NCI-H1694 (cell line): ENCODE data around the gene TGFBI.
A peak's percentile ranks its signal among the peaks of the same experiment; 100 is the strongest.

ENCODE experiments used
- DNase-seq: peaks from one replicate; lab custom pipeline; 2025; lab: John Stamatoyannopoulos, UW

The TGFBI gene

DNA sequence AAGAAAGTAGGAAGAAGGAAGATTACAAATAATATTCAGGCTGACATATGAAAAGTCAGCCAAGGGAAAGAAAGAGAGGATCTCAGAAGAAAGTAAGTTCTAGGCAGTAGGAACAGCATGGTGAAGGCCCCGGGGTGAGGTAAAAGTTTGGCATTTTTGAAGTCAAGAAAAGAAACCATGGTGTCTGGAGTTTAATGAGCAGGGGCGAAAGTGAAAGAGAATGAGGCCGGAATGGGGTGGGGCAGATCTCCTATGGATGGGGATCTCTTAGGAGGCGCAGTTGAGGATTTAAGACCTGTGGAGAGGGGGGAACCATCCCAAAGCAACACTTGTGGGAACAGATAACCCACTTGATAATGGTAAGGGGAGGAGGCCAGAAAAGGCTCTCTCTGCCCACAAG, 61.5 kb downstream of the TGFBI start:
- no peak for DNase-seq

DNA sequence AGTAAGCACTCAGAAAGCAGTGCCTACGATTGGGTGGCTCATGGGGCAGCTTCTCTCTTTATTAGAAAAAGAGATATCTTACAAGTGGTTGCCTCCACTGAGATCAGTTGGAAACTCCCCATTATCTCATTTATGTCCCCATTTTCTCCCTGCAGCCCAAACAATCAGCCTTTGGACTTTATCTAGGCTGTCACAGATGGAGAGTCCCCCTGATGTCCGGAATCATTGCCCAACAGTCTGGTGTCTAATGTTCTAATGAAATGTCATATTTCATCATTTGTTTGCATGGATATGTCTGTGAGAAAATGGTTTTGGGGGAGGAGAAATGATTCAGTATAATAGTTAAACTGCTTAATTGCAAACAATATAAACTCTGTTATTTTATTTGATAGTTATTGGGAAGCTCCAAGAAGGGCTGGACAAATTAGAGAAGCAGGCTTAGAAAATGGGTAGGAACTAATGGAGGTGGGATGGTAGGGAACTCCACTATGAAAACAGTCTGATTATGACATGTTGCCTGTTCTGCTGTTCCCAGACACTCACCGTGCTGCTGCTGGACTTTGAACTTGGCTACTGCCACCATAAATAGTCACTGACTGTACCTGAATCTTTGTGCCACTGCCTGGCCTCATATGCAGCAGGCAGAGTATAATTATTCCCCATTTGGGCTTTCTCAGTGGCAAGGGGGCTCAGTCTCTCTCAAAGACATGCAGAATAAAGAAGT, 65.6 kb downstream of the TGFBI start:
- DNase-seq: no peak

DNA sequence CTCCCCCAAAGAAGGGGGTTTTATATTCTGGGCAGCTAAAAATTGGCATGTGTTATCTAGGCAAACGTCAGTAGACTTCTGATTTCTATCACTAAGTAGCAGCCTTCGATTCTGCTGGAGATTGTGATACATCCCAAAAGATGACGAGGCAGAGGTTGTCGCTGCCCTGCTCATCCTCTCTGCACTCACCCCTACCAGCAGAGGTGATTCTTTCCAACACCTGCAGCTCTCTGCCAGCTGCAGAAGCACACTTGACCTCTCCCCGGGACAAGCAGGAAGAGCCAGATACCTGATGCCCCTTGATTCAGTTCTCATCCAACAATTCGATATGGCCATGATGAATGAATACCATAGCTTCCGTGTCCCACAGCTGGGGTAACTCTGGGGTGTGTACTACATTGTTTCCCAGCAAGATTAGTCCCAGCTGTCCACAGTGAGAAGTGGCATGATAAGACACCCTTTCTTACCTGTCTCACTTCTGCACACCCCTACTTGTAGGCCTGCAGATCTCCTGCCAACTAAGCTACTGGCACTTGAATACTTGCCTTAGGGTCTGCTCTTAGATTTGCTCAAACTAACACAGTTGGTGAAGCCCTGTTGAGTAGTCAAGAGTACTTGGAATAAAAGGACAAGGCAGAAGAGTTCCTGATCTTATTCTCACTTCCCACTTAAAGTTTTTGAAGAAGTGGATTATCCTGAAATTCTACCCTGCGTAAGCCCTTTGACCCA, 66.3 kb downstream of the TGFBI start:
- DNase-seq: no peak

DNA sequence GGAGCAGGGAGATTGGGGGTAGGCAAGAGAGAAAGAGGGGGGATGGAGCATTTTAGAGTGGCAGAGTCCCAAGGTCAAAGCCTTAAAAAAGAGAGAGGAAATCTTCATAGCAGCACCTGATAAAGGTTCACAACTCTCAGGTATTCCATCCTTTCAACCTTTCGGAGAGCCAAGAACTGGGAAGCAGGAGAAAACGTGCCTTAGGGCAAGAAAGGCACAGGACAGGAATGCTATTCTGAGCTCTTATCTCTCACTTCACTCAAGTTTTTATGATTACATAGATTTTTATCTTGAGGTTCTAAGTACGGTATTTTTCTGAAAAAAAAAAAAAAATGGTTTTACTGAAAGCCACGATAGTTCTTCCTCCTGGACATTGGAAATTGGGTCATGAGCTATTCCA, 69.4 kb downstream of the TGFBI start:
- no peak for DNase-seq

DNA sequence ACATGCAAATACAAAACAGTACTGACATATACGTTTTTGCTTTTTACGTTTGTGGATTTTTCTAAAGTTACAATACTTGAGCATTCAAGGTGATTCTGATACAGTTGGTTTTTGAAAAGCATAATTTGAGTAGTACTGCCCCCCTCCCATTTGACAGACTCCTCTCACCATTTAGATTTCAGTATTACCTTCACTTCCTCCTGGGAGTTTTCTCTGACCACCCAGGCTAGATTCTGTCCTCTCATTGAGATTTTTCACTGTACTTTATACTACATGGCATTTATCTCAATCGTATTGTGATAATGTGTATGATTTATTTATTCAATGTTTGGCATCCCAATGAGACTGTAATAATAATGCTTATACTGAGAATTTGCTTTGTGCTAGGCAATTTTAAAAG, 71.1 kb downstream of the TGFBI start:
- DNase-seq: no peak

DNA sequence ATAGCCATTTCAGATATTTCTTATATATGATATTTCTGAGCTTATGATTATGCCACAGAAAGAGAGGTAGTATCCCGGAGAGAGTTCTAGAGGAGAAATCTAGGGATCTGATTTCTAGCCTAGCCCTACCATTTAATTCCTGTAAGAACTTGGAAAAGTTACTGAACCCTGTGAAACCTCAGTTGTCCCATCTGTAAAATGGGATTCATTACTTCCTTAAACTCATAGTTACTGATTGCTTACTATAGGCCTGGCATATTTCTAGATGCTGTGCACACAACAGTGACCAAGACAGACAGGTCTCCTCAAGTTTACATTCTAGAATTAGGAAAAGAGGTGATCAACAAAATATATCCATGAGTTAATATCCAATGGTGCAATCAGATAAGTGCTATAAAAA, 73.1 kb downstream of the TGFBI start:
- DNase-seq: no peak

DNA sequence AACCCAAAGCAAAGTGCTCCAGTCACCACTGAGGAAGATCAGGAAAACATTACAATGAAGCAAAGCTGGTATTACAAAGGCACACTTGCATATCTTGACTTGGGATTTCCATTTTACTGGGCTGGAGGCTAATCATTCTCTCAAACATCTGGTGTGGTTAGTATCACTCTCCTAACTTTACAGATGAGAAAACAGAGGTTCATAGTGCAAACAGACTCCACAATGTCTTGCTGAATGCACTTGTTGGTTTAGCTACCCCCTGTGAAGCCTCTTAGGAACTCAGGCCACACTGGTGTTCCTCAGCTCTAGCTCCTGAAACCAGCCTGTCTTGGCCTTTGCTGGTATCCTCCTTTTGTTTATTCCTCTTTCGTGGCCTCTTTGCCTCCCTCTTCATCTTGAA, 74.3 kb downstream of the TGFBI start:
- no peak for DNase-seq

DNA sequence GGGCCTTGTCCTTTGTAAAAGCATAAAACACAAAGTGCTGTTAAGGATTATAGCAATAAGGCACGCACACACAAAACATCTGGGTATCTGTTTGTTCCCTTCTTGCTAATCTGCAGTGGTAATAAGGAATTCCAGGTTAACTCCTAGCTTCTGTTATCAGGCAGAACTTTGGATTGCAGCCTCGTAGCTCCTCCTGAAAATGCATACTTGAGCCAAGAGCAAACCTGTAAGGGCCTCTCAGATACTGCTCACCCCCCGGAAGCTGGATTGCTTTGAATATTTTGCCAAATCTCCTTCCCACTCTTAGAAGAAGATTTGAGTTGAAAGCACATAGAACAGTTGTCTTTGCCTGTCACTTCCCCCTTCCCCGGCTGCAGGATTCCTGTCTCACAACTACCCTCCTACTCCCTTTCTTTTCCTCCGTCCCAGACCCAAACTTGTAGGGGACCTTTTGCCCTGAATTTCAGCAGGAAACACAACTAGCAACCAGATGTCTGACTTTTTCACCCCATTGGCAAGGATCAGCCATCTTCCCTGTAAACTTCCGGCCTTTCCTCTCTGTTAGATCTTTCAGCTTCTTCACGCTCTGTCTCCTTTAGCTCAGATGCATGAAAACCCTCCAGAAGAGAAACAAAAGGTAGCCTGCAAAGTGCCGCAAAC, 75.6 kb downstream of the TGFBI start:
- no peak for DNase-seq

DNA sequence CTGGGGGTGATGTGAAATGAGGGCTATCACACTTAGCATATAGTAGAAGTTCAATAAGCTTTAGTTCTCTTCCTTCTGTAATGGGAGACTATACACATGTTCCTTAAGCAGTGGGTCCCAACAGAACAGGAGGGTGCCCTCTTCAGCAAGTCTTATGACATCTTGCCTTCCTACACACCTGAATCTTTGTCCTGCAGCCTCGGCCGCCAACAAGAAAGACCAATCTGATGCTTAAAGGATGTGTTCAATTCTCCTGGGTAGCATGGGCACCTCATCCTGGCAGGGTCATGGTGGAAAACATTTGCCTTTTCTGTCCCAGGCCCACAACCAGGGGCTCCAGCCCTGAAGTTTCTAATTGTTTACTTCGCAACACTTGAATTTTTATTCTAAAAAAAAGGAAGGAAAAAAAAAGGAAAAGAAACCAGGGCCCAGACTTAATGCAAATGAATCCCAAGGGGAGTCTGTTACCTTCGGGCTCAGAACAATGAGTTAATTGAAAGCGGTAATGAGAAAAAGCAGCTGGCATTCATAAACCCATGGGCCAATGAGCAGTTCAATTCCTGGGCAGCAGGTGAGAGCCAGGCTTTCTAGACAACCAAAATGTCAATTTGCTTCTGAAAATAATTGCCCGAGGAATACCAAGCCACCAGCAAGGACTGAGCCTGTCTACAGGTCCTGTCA, 77.7 kb downstream of the TGFBI start:
- DNase-seq: no peak

DNA sequence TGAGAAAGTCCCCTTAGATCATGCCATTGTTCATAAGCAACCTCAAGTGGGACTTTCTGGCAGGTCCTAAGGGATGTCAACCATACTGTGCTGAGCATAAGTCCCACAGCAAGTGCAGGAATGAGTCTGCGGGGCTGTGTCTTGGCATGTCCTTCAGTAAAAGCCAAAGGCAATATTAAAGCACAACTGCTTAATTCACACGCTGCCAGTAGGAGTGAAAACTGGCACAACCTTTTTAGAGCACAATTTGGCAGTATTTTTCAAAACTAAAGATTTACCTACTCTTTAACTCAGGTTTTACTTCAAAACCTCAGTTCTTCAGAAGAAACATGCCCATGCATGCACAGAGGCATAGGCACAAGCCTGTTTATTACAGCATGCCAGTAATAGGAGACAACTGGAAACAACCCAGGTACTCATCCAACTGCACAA, 79.4 kb downstream of the TGFBI start:
- peak; percentile 19 for DNase-seq

DNA sequence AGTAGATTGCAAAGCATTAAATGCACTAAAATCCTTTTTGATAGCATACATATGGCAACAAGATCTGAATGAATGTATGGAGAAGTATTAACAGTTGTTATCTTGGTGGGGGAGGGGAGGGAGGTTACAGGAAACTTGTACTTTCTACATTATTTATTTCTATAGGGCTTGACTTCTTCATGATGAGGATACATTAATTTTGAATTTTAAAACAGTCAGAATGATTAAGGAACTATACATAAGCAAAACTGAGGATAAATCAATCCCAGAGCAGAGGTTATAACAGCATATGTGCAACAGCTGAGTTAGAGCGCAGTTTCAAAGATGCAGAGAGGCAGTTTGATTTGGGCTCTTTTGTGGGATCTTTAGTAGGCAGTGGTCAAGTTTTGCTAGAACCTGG, 80.0 kb downstream of the TGFBI start:
- DNase-seq: no peak

DNA sequence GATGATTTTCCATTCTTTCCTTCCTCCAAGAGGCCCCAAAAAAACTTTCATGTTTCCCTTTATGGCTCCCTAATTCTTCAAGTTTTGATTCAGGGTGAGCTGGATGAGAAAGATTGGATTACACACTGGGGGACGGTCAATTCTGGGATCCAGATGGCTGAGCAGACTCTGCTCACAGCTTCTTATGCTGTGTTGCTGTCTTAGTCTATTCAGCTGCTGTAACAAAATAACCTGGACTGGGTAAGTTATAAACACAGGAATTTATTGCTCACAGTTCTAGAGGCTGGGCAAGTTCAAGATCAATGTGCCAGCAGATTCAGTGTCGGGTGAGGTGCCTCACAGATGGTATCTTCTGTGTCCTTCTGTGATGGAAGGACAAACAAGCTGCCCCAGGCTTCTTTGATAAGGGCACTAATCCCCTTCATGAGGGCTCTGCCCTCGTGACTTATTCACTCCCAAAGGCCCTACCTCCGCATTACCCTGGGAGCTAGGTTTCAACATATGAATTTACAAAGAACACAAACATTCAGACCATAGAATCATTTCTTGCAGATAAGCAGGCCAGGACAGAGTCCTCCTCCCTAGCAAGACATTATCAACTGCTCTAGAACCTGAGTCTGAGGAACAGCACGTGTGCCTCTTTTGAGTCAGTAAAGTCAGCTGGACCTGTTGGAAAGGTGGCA, 80.8 kb downstream of the TGFBI start:
- no peak for DNase-seq
